Measurements from ENCODE around the gene CYTH3.

GRCh38 chr7:6168477-6168868, 104.0 kb downstream of the CYTH3 start:
- TF ChIP-seq CTCF (IDR thresholded peaks at IDR 0.05; ENCODE audit: insufficient read depth, low read length, poor library complexity, severe bottlenecking), result no peak
- no peak for TF ChIP-seq EZH2phosphoT487 (conservative IDR thresholded peaks at IDR 0.05; ENCODE audit: low read length)

Data from SU-DHL-6 (cell line).